Raji (cell line): ENCODE measurements around the gene AGO1.

ENCODE experiments used
- POLR2A ChIP-seq: IDR thresholded peaks from 2 replicates; pipeline ENCODE4 v1.6.1; 2011; ENCODE audit warnings: low read depth, low read length, control low read depth; ENCODE audit not compliant: insufficient read depth

AGO1 gene

DNA sequence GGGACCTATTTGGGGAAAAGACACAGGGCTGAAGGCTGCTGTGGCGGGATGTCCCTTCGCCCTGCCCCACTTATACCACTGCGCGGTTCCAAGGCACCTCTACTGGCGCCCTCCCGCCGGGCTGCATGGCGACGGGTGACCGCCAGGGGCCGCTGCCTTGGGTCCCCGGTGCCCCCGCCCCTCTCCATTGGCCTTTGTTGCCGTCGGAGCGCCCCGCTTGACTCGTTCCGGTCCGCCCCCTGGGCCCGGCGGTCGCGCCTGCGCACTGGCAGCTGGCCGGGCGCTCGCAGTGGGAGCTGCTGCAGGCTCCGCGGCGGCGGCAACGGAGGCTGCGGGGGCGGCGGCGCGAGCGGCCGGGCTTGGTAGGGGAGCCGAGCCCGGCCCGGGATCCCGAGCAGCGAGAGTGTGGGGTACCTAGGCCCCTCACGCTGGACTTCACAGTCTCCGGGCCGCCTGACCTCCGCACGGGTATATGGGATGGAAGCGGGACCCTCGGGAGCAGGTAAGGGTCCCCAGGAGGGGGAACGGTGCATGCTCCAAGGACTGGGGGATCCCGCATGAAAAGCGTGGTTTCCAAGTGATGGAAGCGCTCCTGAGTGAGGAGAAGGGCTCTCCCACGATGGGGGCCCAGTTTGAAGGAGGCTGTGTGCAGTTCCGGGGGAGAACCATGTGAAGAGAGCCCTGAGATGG is at the start of gene AGO1:
Gene AGO1, plus strand, starts transcription at position 265 of the 690 bp plus-strand sequence. Its CDS starts 213 bp downstream, at position 478.
- TF ChIP-seq POLR2A, result peak; percentile 84

DNA sequence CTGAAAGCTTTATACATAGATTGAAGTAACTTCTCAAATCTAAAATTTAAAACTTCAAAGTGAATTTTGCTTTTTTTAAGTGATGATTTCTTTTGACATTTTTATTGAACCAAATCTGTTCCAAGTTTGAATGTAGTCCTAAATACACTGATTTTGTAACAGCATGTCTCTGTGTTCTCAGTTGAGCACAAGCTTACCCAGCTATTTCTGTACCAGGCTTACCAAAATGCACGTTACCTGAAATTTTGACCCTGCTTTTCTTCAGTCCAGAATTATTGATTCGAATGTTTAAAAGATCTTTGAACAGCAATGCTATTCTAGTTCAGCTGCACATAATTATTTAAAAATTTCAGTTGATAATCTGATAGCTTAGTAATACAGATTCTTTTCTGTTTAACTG is 49.6 kb upstream of the AGO1 start:
- no peak for TF ChIP-seq POLR2A

DNA sequence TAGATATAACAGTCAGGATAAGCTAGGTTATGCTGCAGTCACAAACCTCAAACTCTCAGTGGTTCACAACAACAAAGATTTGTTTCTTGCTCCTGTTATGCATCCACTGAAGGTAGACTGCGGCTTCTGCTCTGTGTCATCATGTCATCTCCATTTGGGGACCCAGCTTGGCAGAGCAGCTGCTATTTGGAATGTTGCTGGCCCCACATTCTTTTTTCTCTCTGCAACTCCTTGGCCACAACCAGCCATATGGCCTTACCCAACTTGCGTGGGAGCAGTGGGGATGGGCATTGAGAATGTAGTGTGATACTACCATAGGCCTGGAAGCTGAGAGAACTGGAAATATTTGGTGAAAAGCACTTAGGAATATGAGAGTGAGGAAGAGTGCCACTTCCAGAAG is 48.8 kb upstream of the AGO1 start:
- no peak for TF ChIP-seq POLR2A

DNA sequence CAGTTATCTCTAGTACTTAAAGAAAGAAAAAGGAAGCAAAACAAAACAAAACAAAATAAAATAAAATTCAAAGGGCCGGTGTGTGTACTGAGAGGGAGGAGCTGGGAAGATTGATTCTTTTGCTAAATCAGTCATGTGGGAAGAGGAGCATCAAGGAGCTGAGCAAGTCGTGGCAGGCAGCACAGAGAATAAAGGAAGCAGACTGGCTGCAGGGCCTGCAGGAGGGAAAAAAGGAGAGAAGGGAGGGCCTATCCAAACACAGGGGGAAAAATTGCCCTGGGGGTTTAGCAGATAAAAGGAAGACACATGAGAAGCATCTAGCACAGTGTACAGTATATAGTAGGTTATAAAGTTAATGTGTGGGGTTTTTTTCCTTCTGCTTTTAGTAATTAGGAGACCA is 47.6 kb upstream of the AGO1 start:
- TF ChIP-seq POLR2A, result no peak

DNA sequence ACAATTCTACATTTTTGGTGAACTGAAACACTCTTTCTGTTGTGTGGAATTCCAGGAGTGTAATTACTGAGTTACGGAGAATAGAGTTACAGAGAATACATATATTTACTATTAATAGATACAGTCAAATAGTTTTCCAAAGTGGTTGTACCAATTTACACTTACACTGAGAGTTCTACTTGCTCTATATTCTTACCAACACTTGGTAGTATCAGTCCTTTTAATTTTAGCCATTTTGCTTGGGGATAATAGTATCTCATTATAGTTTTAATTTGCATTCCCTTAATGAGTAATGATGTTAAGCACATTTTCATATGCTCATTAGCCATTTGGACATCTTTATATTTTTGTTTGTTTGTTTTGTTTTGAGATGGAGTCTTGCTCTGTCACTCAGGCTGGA is 46.3 kb upstream of the AGO1 start:
- TF ChIP-seq POLR2A, result no peak

DNA sequence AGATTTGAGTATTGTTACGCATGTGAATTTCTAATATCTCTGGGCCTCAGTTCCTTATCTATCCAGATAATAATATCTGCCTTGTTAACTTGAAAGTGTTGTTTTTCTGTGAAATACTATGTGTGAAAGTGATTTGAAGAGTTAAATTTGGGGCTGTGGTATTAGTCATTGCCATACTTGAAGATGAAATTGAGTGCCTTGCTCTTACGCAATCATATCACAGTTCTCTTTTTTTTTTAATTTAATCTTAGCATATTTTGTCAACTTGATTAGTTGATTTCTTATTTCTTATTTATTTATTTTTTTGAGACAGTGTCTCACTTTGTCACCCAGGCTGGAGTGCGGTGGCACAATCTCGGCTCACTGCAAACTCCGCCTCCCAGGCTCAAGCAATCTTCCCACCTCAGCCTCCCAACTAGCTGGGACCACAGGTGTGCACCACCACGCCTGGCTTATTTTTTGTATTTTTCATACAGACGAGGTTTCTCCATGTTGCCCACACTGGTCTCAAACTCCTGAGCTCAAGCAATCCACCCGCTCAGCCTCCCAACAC is 44.2 kb upstream of the AGO1 start:
- no peak for TF ChIP-seq POLR2A

DNA sequence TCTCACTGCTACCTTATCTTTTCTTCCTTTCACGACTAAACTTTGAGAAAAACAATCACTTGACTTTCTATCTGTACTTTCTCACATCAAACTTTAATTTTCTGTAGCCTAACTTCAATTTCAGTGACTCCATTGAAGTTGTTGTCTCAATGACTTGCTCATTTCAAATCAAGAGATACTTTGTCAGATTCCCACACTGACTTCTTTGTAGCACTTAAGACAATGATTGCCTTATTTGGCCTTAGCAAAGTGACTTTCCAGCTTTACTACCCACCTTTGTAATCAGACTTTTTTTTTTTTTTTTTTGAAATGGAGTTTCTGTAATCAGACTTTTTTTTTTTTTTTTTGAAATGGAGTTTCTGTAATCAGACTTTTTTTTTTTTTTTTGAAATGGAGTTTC is 38.2 kb upstream of the AGO1 start:
- no peak for TF ChIP-seq POLR2A

DNA sequence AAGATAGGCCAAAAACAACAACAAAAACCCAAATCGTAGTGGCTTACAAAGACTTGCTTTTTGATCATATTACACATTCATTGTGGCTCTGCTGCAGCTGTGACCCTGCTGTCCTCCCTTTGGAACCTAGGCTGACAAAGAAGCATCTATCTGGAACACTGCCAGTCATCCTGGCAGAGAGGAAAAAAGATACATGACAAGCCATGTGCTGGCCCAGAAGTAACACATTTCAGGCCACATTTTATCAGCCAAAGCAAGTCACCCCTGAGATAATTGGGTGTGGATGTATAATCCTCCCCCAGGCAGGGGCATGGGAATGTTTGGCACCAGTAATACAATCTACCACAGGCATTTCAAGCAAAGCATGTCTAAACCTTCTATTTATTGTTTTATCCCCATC is 37.2 kb upstream of the AGO1 start:
- TF ChIP-seq POLR2A, result no peak

DNA sequence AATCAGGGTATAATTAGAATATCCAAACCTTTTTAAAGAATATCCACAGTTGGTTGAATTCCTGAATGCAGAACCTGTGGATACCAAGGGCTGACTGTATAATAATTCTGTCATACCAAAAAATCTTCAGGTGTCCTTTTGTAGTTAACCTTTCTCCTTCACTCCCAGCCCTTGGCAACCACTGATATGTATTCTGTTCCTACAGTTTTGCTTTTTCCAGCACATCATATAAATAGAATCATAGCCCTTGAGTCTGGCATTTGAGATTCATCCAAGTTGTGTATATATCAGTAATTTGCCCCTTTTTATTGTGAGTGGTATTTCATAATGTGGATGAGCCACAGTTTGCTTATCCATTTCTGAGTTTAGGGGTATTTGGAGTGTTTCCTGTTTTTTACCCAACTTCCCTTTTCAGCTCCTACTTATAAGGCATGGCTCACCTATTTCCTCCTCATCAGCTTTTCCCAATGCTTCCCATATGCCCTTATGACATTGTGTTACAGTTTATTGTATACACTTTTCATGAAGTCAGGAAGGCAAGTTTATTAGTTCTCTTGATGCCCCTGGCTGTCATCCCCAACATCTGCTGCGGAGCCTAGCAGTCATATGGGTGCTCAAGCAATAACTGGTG is 35.0 kb upstream of the AGO1 start:
- TF ChIP-seq POLR2A, result no peak

DNA sequence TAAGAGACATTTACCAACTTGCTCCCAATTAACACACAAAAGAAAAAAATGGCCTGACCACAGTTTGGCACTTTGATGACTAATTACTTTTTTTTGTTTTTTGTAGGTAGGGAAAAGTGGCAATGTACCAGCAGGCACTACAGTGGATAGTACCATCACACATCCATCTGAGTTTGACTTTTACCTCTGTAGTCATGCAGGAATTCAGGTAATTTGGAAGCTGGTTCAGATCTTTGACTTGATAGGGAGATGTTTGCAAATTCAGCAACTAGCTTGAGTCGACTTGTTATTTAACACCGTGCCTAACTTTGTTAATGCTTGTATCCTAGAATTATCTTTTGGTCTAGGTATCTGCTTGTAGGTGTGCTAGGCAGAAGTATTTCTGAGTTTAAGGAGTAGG is 33.0 kb upstream of the AGO1 start:
- no peak for TF ChIP-seq POLR2A

DNA sequence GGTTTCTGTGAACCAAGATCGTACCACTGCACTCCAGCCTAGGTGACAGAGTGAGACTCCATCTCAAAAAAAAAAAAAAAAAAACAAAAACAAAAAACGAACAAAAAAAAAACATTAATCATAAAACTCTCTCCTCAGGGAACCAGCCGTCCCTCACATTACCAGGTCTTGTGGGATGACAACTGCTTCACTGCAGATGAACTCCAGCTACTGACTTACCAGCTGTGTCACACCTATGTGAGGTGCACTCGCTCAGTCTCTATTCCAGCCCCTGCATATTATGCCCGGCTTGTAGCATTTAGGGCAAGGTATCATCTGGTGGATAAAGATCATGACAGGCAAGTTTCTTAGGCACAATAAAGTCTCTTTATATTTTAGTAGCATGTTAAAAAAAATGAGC is 32.3 kb upstream of the AGO1 start:
- no peak for TF ChIP-seq POLR2A

DNA sequence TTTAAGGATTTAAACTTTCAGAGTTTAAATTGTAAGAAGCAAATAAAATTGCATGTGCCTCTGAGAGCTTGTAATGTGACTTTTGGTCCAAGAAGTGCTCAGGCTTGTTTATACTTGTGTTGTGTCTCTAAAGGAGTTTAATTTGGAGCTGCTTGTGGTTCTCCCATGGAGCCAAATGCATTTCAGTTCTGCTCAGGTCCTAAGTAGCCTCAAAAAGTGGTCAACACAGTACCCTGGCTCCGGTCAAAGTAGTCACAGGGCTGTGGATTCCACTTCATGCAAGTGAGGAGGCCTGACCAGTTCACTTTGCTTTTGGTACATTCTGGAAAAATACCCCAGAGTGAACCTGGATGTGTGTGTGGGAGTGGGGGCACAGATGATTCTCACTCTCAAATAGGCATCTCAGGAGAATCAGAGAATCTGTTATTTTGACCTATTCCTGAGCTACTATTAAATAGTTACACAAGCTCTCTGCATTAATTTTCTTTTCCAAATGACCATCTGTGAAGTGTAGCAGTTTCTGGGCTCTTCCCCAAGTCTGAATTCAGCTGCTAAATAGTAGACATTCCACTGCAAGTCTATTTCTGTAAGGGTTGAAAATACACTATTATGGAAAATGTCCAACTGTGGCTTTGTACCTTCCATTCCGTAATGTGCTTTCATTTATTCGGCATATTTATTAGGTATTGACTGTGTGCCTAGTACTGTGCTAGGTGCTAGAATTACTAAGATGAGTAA is 31.7 kb upstream of the AGO1 start:
- TF ChIP-seq POLR2A, result no peak

DNA sequence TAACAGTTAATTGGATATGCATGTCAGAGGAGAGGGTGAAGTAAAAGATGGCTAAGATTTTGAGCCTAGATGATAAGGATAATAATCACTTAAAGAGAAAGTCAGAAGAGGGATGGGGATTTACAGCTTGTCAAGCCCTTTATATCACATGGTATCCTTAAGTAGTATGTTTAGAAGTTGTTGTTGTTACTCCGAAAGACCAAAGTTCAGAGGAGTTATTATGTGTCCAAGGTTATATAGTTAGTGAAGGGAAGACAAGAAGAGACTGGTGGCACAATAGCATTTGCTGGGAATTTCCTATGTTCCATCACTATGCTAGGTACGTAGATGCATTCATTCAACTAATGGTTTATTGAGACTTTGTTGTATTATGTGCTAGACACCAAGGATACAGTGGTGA is 30.8 kb upstream of the AGO1 start:
- TF ChIP-seq POLR2A, result no peak

DNA sequence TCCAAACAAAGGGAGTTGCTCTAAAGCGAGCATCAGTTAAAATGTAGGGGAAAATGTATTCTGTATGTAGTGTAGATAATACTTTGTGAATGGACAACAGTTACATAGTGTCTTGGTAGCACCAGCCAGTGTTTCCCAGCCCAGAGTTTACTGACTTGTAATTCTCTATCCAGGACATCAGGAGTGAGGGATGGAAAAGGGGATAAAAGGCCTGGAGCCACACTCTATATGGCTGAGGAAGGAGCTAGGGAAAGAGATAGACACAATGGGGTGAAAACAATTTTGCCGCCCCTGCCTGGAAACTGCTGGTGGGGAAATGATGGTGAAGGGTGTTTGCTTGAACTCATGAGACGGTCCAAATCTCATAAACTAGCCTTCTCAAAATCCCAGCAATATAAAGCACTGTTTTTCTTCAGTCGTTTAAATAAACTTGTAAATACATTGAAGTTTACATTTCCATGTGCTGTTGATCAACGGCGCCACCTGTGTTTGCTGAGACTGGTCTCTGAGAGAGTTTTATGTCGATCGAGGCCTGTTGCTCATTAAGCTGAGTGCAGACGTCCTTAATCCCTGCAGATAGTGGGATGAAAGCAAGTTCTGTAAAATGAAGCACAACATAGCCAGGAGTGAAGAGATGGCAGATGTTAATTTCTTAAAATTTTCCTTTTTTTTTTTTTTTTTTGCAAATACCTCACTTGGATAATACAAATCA is 27.9 kb upstream of the AGO1 start:
- TF ChIP-seq POLR2A, result no peak

DNA sequence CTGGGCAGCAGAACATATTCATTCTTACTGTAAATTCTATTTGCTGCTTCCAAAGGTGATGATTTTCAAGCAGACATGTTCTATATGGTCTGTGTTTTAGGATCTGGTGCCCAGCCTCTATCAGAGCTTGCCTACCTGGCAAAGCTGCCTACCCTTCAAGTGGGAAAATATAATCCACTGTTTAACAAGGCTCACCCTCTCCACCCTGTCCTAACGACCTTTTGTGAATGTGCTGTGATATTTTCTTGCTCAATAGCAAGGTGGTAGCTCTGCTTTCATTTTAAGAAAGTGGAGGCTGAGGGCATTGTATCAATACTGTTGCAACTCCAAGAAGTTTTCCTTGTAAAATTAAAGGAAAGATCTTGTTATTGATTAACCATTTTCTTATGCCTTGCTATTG is 26.0 kb upstream of the AGO1 start:
- TF ChIP-seq POLR2A, result no peak

DNA sequence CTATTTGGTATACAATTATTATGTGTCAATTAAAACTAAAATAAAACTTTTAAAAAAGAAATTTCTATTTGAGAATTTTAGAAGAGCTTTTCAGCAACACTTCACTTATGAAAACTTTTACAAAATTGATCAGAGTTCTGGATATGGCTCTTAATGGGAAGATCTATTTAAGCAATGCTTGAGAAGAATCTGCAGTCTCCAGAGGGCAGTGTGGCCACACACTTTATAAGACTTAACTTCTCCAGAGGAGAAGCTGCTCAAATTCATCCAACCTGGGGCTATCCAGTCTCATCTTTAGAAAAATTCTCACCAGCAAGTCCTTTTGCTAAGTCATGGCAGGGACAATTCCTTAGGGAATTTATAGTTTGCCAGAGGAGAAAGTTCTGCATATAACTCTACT is 25.2 kb upstream of the AGO1 start:
- TF ChIP-seq POLR2A, result no peak

DNA sequence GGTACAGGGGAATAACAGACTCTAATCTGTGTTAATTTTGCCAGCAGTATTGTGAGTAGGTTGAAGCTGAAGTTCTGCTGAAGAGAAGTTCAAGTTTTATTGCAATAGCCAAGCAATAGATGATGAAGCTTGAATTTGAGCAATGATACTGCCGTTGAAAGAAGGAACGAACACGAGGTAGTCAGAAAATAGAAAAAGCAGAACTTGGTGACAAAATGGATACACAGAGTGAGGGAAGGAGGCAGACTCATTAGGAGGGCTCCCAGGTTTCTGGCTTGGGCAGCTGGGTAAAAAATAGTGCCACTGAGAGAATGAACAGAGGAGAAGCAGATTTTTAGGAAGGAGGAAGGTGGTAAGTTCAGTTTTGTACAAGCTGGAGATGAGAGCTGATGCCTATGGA is 22.3 kb upstream of the AGO1 start:
- no peak for TF ChIP-seq POLR2A
